Transverse colon (tissue), 4 donors: ENCODE data around the gene KAT2A.

ENCODE experiments used
- POLR2AphosphoS5 ChIP-seq, 3 donors: sonication (generic); formaldehyde crosslinking; IDR thresholded peaks; one replicate each; pipeline ENCODE4 v1.6.1; 2016; ENCODE audit warnings: antibody characterized with exemption in 3 of 3
- TF ChIP-seq, protein P1 (sequence below), 5 experiments: fragments of 200-600 bp in 3 of 5; fragments of 450-650 bp in 2 of 5; sonication (generic) in 3 of 5; IDR thresholded peaks; 1 replicate in 2 of 5; 2 replicates in 3 of 5; pipeline ENCODE4 v1.5.1; 2016 to 2017; ENCODE audit warnings: antibody characterized with exemption in 5 of 5, inconsistent platforms in 3 of 5, mild to moderate bottlenecking in 2 of 5, moderate library complexity in 1 of 5

- TF ChIP-seq, protein P1, sequence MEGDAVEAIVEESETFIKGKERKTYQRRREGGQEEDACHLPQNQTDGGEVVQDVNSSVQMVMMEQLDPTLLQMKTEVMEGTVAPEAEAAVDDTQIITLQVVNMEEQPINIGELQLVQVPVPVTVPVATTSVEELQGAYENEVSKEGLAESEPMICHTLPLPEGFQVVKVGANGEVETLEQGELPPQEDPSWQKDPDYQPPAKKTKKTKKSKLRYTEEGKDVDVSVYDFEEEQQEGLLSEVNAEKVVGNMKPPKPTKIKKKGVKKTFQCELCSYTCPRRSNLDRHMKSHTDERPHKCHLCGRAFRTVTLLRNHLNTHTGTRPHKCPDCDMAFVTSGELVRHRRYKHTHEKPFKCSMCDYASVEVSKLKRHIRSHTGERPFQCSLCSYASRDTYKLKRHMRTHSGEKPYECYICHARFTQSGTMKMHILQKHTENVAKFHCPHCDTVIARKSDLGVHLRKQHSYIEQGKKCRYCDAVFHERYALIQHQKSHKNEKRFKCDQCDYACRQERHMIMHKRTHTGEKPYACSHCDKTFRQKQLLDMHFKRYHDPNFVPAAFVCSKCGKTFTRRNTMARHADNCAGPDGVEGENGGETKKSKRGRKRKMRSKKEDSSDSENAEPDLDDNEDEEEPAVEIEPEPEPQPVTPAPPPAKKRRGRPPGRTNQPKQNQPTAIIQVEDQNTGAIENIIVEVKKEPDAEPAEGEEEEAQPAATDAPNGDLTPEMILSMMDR (IDR thresholded peaks at IDR 0.05), result no peak
- no peak for TF ChIP-seq POLR2AphosphoS5 (IDR thresholded peaks at IDR 0.05)
Measured at GRCh38 chr17:42153919-42154742, 33.0 kb upstream of the KAT2A start.
